ENCODE data around the gene GTF3C1.

The GTF3C1 gene

DNA sequence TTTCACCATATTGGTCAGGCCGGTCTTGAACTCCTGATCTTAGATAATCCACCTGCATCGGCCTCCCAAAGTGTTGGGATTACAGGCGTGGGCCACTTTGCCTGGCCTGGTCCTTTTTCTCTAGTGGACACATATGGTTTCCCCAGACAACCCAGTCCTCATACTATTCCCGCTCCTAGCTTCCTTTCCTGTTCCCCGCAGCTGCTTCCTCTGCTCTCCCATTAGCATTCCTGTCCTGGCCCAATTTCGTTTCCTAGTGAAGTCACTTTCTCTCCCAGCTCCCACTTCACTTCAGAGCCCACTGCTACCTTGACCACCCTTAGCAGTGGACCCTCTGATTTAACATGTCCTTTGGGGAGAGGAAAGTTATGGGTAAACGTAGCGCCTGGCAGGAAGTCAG, 11.5 kb upstream of the GTF3C1 start:
- DNase-seq (ENCODE audit: low read depth): no peak

GRCh38 chr16:27558932-27559331, 9.2 kb upstream of the GTF3C1 start:
- DNase-seq (ENCODE audit: low read depth): no peak

DNA sequence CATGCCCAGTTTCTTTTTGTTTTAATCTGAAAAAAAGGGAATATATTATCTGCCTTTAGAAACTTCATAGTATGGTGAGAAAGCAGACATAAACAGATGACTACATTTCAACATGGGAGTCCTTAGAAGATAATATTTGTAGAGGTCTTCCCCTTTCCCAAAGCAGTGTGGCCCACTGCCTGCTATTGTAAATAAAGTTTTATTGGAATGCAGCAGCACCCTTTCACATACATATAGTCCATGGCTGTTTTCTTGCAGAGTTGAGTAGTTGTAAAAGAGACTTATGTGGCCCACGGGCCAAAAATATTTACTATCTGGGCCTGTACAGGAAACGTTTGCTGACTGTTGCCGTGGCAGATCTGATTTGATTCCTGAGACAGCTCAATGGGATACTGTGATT, 8.7 kb upstream of the GTF3C1 start:
- no peak for DNase-seq (ENCODE audit: low read depth)

- DNase-seq (ENCODE audit: low read depth): no peak
These were observed 6.8 kb upstream of the GTF3C1 start for GRCh38 chr16:27556471-27556870.

GRCh38 chr16:27551036-27551435, 1.3 kb upstream of the GTF3C1 start:
- DNase-seq (ENCODE audit: low read depth): no peak

GRCh38 chr16:27550582-27550920, 838 bp upstream of the GTF3C1 start:
- DNase-seq (ENCODE audit: low read depth): no peak

GRCh38 chr16:27549464-27549745, 308 bp downstream of the GTF3C1 start:
- DNase-seq (ENCODE audit: low read depth): no peak

GRCh38 chr16:27547851-27548250, 1.9 kb downstream of the GTF3C1 start:
- no peak for DNase-seq (ENCODE audit: low read depth)

DNA sequence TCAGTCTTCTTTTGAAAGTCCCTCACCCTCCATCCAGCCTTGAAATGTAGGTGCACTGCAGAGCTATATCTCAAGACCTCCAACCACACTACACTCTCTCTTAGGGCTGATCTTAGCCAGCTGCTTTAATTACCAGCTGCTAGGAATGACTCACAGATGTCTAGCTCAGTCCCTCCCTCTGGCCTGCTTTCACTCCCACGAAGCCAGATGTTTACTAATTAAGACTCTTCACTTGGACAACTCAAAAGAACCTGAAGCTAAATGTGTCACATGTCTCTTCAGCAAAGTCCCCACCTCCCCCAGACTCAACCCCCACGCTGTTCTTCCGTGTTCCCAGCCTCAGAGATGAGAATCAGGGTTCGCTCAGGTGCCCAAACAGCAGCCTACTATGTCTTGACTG, 2.6 kb downstream of the GTF3C1 start:
- DNase-seq (ENCODE audit: low read depth): peak; percentile 54

- DNase-seq (ENCODE audit: low read depth): no peak
These were observed 5.0 kb downstream of the GTF3C1 start for GRCh38 chr16:27544671-27545070.

- no peak for DNase-seq (ENCODE audit: low read depth)
These were observed 5.9 kb downstream of the GTF3C1 start for GRCh38 chr16:27543801-27544200.

- DNase-seq (ENCODE audit: low read depth): no peak
These were observed 10.1 kb downstream of the GTF3C1 start for GRCh38 chr16:27539636-27540035.

DNA sequence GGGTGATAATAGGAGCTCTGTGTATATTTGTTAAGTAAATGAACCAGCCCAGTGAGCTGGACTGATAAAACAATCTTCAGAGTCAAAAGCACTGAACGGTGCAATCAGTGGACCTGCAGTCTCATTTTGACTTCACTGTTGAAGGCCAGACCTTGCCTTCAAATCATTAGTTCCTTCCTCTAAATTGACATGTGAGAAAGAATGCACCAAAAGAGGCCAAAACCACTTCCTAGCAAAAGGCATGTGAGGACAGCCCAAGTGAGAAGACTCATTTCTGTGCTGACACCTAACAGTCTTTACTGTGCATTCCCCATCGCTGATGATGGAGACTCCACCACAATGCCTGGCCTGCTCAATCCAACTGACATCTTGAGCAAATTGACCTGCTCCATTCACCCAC, 10.6 kb downstream of the GTF3C1 start:
- DNase-seq (ENCODE audit: low read depth): no peak

DNA sequence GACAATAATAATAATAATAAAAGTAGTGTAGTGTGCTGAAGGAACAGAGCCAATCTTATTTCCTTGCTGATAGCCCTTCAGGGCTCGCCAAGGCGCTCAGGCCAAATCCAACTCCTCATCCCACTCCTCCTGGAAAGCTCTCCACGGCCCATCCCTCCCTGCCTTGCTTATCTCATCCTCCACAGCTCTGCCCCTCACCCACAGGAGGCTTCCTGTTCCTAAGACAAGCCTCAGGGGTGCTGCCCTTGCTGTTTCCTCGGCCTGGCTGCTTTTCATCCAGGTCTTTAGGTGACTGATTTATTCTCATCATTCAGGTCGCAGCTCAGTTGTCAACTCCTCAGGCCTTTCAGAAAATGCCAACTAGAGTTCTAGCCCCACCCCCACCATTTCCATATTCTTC, 11.2 kb downstream of the GTF3C1 start:
- no peak for DNase-seq (ENCODE audit: low read depth)

- DNase-seq (ENCODE audit: low read depth): no peak
These were observed 15.5 kb downstream of the GTF3C1 start for GRCh38 chr16:27534256-27534655.

DNA sequence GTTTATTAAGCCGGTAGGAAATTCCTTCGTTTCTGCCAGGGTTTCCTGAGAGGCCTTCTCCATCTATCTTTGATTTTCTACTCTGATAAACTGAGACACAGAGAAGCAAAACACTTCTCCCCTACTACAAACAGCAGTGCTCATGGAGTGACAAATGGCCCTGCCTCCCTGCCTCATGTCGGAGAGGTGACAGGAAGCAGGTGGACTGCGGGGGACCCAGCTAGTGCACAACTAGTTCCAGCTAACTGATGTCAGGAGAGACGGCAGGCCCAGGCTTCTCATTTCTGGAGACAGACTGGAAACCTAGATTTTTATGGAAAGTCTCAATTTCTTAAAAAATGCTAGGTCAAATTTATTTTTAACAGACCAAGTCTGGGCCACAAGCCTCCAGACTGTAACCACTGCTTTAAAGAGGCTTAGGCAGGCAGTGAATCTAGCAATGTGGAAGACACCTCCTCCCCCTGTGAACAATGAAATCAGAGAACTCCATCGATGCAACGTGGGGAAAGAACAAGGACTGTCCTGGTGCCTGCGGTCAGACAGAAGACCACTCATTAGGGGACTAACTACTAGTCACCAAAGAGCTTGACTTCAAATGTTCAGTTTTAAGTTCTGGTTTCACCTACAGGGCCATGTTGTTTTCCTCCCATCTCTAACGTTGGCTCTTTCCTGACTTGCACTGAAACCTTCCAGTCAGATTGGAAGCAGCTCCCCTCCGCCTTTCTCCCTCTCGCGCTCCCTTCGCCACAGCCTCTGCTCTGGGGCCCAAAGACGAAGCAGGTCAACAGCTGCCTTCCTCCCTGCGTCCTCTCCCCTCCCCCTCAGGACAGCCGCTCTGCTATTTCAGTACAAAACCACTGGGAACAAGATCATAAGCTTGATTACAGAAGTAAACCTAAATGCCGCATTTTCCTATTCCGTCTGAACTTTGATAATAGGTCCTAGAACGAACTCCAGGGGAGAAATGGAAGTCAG, 17.6 kb downstream of the GTF3C1 start:
- DNase-seq (ENCODE audit: low read depth): no peak

DNA sequence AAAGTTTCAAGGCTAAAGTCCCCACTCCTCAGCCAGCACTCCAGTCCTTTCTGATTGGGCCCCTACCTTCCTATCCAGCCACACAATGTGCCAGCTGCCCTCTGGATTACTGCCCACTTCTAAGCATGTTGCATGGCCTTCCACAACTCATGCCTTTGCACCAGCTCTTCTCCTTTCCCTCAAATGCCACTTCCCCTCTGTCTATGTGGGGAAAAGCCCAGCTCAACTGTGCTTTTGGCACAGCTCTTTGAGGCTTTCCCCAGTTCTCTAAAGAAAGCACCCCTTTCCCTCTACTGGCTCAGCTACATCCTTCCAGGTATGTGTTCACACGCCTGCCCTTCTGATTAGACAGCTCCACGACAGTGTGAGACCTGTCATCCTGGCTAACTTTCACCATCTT, 18.5 kb downstream of the GTF3C1 start:
- no peak for DNase-seq (ENCODE audit: low read depth)

- DNase-seq (ENCODE audit: low read depth): no peak
These were observed 19.8 kb downstream of the GTF3C1 start for GRCh38 chr16:27529962-27530361.

GRCh38 chr16:27528294-27528693, 21.4 kb downstream of the GTF3C1 start:
- no peak for DNase-seq (ENCODE audit: low read depth)

- no peak for DNase-seq (ENCODE audit: low read depth)
These were observed 23.5 kb downstream of the GTF3C1 start for GRCh38 chr16:27526180-27526579.

- DNase-seq (ENCODE audit: low read depth): no peak
These were observed 27.5 kb downstream of the GTF3C1 start for GRCh38 chr16:27522173-27522707.

DNA sequence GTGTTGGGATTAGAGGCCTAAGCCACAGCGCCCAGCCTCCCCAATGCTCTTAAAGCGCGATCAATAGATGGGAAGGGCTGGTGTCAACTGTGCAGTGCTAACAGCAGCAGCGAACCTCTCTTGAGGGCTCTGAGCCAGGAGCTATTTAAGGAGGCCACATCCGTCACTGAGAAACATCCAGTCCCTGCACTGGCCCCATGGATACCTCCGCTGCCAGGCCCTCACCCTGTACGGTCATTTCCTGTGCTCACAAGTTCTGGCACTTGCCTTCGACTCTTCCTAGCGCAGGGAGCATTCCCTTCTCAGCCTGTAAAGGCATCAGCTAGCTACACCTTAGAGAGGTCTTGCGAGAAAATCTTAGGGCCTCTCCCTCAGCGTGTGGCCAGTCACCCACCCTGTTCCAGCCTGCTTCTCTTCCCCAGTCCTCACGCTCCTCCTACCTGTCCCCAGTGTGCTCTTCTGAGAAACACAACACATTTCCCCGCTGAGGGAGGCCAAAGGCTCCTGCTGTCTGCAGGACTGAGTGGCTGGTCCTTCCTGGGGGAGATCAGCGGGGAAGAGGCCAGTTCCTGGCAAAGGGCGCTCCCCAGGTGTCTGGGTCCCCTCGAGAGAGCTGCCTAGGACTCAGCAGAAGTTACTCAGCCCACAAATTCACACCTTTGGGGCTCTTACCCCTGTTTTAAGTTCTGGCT, 28.6 kb downstream of the GTF3C1 start:
- DNase-seq (ENCODE audit: low read depth): no peak

DNA sequence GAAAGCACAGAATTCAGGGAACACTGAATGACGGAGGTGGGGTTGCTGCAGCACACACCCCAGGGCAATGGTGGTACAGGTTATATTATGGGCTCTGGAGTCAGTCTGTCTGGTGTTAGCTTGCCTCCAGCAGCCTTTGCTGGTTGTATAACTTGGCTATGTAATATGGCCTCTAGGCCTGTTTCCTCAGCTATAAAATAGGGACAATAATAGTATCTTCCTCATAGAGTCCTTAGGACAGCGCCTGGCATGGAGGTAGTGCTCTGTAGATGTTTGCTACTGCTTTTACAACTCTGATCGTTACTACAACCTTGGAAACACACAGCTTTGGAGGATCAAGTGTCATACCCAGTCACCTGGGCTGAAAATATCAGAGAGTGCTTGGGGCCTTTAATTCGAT, 31.5 kb downstream of the GTF3C1 start:
- no peak for DNase-seq (ENCODE audit: low read depth)

- no peak for DNase-seq (ENCODE audit: low read depth)
These were observed 32.0 kb downstream of the GTF3C1 start for GRCh38 chr16:27517664-27518063.
